GM13977 (cell line): ENCODE results near the gene PPP1R12C.

Experiments
- DNase-seq: peaks from one replicate; pipeline ENCODE4 v3.0.0; 2012; ENCODE audit warnings: low spot score
- in situ Hi-C: fragments of 300-500 bp; cut with MboI; formaldehyde crosslinking; loops from one replicate; pipeline ENCODE4 v1.12.0; 2022; ENCODE audit warnings: low sequenced_read_pairs, low pct_unique_long_range_greater_than_20kb, mixed read lengths, inconsistent platforms; ENCODE audit not compliant: unreplicated experiment
- TF ChIP-seq, protein P1 (sequence below): IDR thresholded peaks from 2 replicates; pipeline ENCODE4 v1.5.1; 2012; ENCODE audit warnings: mild to moderate bottlenecking, control low read depth; ENCODE audit not compliant: insufficient read depth; ENCODE audit errors: extremely low read depth, missing control alignments

The PPP1R12C gene

DNA sequence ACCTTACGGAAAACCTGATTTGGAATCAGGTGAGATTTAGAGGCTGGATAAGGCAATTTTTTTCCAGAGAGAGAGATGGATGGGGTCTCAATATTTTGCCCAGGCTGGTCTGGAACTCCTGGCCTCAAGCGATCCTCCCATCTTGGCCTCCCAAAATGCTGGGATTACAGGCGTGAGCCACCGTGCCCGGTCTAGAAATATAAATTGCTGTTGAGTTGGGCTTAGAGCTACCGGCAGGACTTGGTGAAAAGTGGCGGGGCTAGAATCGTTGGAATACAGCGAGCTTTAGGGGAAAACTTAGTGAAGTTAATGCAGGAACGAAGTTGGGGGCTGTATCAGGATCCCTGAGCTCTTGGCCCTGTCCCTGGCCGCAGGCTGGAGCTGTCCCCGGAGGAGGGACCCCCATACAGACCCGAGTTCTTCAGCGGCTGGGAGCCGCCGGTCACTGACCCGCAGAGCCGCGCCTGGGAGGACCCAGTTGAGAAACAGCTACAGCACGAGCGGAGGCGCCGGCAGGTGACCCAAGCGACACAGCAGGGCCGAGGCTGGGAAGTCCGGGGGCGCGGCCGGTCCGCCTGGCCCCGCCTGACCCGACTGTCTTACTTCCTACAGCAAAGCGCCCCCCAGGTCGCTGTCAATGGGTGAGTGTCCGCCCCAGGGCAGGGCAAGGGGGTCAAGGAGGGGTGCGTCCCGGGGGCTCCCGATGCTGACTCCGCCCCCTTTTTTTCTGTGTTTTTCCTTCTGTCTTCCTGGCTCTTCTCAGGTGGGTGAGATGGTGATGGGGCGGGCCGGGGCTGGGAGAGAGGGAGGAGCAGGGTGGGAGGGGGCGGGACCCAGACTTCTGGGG, 34.2 kb downstream of the PPP1R12C start:
- in situ Hi-C loops: no loop called here
- DNase-seq: no peak
- TF ChIP-seq, protein P1, sequence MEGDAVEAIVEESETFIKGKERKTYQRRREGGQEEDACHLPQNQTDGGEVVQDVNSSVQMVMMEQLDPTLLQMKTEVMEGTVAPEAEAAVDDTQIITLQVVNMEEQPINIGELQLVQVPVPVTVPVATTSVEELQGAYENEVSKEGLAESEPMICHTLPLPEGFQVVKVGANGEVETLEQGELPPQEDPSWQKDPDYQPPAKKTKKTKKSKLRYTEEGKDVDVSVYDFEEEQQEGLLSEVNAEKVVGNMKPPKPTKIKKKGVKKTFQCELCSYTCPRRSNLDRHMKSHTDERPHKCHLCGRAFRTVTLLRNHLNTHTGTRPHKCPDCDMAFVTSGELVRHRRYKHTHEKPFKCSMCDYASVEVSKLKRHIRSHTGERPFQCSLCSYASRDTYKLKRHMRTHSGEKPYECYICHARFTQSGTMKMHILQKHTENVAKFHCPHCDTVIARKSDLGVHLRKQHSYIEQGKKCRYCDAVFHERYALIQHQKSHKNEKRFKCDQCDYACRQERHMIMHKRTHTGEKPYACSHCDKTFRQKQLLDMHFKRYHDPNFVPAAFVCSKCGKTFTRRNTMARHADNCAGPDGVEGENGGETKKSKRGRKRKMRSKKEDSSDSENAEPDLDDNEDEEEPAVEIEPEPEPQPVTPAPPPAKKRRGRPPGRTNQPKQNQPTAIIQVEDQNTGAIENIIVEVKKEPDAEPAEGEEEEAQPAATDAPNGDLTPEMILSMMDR: no peak

DNA sequence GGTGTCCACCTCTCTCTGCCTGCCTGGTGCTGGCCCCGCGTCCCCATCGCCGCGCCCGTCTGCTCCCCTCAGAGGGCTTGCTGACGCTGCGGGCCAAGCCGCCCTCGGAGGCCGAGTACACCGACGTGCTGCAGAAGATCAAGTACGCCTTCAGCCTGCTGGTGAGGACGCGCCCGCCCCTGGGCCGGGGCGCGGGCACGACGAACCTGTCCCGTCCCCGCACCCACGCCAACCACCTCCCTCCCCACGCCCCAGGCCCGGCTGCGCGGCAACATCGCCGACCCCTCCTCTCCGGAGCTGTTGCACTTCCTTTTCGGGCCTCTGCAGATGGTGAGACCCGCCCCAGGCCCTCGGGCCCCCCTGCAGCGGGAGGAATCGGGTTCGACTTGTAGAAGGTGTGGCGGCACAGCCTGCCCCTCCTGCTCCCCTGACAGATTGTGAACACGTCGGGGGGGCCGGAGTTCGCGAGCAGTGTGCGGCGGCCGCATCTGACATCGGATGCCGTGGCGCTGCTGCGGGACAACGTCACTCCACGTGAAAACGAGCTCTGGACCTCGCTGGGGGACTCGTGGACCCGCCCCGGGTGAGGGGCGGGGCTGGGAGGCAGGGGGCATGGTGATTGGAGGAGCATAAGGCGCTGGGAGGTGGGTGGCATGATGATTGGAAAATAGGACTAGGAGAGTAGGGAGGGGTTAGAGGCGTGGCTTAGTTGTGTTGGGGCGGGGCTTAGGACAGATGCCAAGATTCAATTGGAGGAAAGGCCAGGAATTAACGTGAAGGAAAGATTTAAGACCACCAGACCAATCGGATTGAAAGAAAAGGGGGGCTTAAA, 35.2 kb downstream of the PPP1R12C start:
- TF ChIP-seq, protein P1: no peak
- peak; percentile 86 for DNase-seq
- in situ Hi-C loops: no loop called here

DNA sequence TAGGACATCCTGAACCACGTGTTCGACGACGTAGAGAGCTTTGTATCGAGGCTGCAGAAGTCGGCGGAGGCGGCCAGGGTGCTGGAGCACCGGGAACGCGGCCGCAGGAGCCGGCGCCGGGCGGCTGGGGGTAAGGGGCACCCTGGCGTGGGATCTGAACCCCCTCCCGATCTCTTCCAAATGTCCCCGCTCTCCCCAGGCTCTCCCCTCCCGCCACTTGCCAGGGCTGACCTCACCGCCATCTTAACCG, 35.7 kb downstream of the PPP1R12C start:
- no peak for DNase-seq
- TF ChIP-seq, protein P1: no peak
- in situ Hi-C loops: no loop called here

DNA sequence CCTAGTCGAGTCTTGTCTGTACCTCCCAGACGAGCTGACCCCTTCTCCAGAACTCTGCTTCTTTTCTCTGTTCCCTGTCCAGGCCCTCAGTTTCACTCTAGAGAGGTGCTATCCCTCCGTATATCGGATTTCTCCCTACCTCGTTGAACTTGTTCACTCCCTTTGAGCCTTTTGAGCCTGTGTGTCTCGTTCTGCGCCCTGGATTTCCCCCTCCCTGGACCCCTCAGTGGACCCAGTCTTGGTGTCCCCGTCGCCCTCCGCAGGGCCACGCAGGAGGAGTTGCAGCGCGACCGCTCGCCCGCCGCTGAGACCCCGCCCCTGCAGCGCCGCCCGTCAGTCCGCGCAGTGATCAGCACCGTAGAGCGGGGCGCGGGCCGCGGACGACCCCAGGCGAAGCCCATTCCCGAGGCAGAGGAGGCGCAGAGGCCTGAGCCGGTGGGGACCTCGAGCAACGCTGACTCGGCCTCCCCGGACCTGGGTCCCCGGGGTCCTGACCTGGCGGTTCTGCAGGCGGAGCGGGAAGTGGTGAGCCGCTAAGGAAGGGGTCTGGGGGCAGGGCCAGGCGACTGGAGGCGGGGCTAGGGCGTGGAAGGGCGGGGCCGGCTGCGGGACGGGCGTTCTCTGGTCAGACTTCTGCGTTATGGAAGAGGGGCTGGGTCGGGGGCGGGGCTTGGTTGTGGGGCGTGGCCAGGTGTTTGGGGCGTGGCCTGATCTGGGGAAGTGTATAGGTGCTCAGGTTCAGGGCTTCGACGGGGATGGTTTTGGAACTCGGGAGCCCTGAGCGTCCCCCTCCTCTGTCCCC, 36.3 kb downstream of the PPP1R12C start:
- DNase-seq: peak; percentile 99
- TF ChIP-seq, protein P1: no peak
- in situ Hi-C loops: no loop called here

DNA sequence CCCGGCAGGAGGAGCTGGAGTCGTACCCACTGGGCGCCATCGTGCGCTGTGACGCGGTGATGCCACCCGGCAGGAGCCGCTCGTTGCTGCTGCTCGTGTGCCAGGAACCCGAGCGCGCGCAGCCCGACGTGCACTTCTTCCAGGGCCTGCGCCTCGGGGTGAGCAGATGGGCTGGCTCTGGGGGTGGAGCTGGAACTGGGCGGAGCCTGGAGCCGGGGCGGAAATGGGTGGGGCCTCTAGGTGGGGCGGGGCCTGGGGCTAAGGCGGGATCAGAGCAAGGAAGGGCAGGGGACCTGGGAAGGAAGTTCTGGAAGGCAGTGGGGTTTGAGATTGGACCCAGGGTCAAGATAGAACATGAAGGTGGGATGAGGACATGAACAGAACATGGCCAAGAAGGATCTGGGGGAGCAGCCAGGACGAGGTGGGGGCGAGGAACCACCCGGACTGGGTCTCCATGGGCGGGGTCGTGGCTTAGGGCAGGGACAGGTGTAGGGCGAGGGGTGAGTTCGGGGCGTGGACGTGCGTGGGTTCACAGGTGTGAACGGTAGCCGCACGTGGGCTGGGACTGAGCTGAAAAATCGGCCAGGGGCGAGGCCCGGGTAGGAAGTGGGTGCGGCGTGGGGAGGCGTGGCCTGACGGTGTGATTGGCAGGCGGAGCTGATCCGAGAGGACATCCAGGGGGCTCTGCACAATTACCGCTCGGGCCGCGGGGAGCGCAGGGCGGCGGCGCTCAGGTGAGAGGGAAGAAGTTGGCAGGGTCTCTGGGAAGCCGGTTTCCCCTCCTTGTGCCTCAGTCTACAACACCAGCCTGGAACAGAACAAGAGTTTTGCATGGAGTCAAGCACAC, 37.1 kb downstream of the PPP1R12C start:
- DNase-seq: peak; percentile 86
- TF ChIP-seq, protein P1: no peak
- in situ Hi-C loops: no loop called here
